Neural progenitor cell (in vitro differentiated cells): ENCODE measurements around the gene ANXA7. TPM values are rescaled to one million over a fixed set of nuclear protein-coding genes. Genes with fewer than 3 reads are reported as not detected.

Experiments
- DNase-seq: peaks from one replicate; pipeline ENCODE4 v3.0.0-alpha.2; 2016; ENCODE audit warnings: low spot score
- H2AFZ ChIP-seq: fragments of 200-600 bp; sonication (generic); replicated peaks from 2 replicates; pipeline ENCODE4 v1.6.1; 2016; ENCODE audit warnings: antibody characterized with exemption
- H3F3A ChIP-seq: fragments of 200-600 bp; sonication (generic); 2 replicates; pipeline ENCODE4 v1.6.1; 2016; ENCODE audit warnings: antibody characterized with exemption, low read depth
- H3K27ac ChIP-seq: fragments of 200-600 bp; sonication (generic); 2 replicates; pipeline ENCODE4 v1.5.1; 2016; ENCODE audit warnings: mild to moderate bottlenecking
- H3K27me3 ChIP-seq: fragments of 200-600 bp; sonication (generic); 2 replicates; pipeline ENCODE4 v1.6.1; 2016; ENCODE audit warnings: mild to moderate bottlenecking, moderate library complexity
- H3K36me3 ChIP-seq: fragments of 200-600 bp; sonication (generic); 2 replicates; pipeline ENCODE4 v1.5.1; 2016
- H3K4me1 ChIP-seq: fragments of 200-600 bp; sonication (generic); 2 replicates; pipeline ENCODE4 v1.6.1; 2016; ENCODE audit warnings: mixed run types
- H3K4me2 ChIP-seq: fragments of 200-600 bp; sonication (generic); 2 replicates; pipeline ENCODE4 v1.6.1; 2016
- H3K4me3 ChIP-seq: fragments of 200-600 bp; sonication (generic); 2 replicates; pipeline ENCODE4 v1.5.1; 2016
- H3K79me2 ChIP-seq: fragments of 200-600 bp; sonication (generic); 2 replicates; pipeline ENCODE4 v1.6.1; 2016; ENCODE audit warnings: low read depth
- H3K9ac ChIP-seq: fragments of 200-600 bp; sonication (generic); 2 replicates; pipeline ENCODE4 v1.6.1; 2016
- H3K9me3 ChIP-seq: fragments of 200-600 bp; sonication (generic); 2 replicates; pipeline ENCODE4 v1.5.1; 2016; ENCODE audit warnings: low read depth
- H4K20me1 ChIP-seq: fragments of 200-600 bp; sonication (generic); 2 replicates; pipeline ENCODE4 v1.6.1; 2016; ENCODE audit warnings: low read depth
- H3K27ac Mint-ChIP-seq: 3 replicates; pipeline ENCODE4 v1.8.0; 2021; ENCODE audit warnings: mixed read lengths
- H3K27me3 Mint-ChIP-seq: 2 replicates; pipeline ENCODE4 v1.8.0; 2022; ENCODE audit warnings: low read depth, mild to moderate bottlenecking, inconsistent platforms, moderate library complexity, mixed read lengths; ENCODE audit not compliant: insufficient read depth
- H3K36me3 Mint-ChIP-seq: 3 replicates; pipeline ENCODE4 v1.8.0; 2021; ENCODE audit warnings: mixed read lengths
- H3K4me1 Mint-ChIP-seq: 3 replicates; pipeline ENCODE4 v1.8.0; 2021; ENCODE audit warnings: mixed read lengths
- H3K4me3 Mint-ChIP-seq: 3 replicates; pipeline ENCODE4 v1.8.0; 2021; ENCODE audit warnings: mild to moderate bottlenecking, moderate library complexity, mixed read lengths
- H3K9me3 Mint-ChIP-seq: 3 replicates; pipeline ENCODE4 v1.8.0; 2020; ENCODE audit warnings: mixed read lengths
- CTCF ChIP-seq: fragments of 200-600 bp; sonication (generic); IDR thresholded peaks from 2 replicates; pipeline ENCODE4 v1.5.1; 2017; ENCODE audit warnings: antibody characterized with exemption, mild to moderate bottlenecking
- EZH2 ChIP-seq: fragments of 200-600 bp; sonication (generic); IDR thresholded peaks from 2 replicates; pipeline ENCODE4 v1.6.1; 2017; ENCODE audit warnings: antibody characterized with exemption, mild to moderate bottlenecking, moderate library complexity
- EZH2phosphoT487 ChIP-seq: fragments of 200-600 bp; sonication (generic); IDR thresholded peaks from 2 replicates; pipeline ENCODE4 v1.6.1; 2017; ENCODE audit warnings: antibody characterized with exemption
- total RNA-seq: library from RNA; depleted of rRNA; stranded (reverse); fragments of >200 nt; gene quantifications from 2 replicates; pipeline ENCODE4 v1.2.3, GENCODE V29; 2015; ENCODE audit warnings: low replicate concordance

Gene ANXA7
- total RNA-seq, 1 donor from 2014 or later: 49.1 TPM

DNA sequence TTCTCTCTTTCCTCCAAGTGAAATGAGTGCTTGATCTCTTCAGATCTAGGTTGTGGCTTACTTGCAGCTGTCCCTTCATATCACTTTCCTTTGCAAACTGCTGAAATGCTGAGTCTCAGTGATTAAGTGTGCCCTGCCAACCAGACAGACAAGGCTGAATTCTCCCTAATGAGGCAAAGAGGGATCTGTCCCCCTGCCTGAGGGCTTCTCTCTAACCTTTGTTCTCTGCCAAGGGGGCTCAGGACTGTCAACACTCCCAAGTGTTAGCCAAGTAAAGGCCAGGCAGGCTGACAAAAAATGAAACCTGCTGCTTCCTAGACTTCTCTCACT is 19.6 kb upstream of the ANXA7 start, which contains the start of gene MSS51:
Gene MSS51, minus strand, starts transcription at position 24 of the 330 bp plus-strand sequence. CDS start 5,277 bp downstream, outside the sequence.
- no peaks in the 10 kb centered on the region for H3K9me3 ChIP-seq
- peaks cover 4% of the 10 kb centered on the region for H3K36me3 ChIP-seq
- no peak within 1 kb of the TSS for H3K4me3 ChIP-seq
- H3K4me3 Mint-ChIP-seq: no peak within 1 kb of the TSS
- peak within 1 kb of the TSS; percentile 35 for H3K27ac ChIP-seq
- peaks cover 2% of the 10 kb centered on the region for H3K36me3 Mint-ChIP-seq
- DNase-seq: peak; percentile 19
- TF ChIP-seq EZH2phosphoT487 (no peak), CTCF (no peak), EZH2 (no peak)
- H3K79me2 ChIP-seq: no peaks in the 10 kb centered on the region
- H3K9me3 Mint-ChIP-seq: no peaks in the 10 kb centered on the region
- H3K27me3 ChIP-seq: no peaks in the 10 kb centered on the region
- H4K20me1 ChIP-seq: no peaks in the 10 kb centered on the region
- no peak within 1 kb of the TSS for H3K9ac ChIP-seq
- H3F3A ChIP-seq: peaks cover 4% of the 10 kb centered on the region
- peaks cover 9% of the 10 kb centered on the region for H3K4me1 ChIP-seq
- H2AFZ ChIP-seq: no peak within 1 kb of the TSS
- no peaks in the 10 kb centered on the region for H3K27me3 Mint-ChIP-seq
- no peak within 1 kb of the TSS for H3K4me2 ChIP-seq
- peak within 1 kb of the TSS; percentile 72 for H3K27ac Mint-ChIP-seq
- no peaks in the 10 kb centered on the region for H3K4me1 Mint-ChIP-seq

DNA sequence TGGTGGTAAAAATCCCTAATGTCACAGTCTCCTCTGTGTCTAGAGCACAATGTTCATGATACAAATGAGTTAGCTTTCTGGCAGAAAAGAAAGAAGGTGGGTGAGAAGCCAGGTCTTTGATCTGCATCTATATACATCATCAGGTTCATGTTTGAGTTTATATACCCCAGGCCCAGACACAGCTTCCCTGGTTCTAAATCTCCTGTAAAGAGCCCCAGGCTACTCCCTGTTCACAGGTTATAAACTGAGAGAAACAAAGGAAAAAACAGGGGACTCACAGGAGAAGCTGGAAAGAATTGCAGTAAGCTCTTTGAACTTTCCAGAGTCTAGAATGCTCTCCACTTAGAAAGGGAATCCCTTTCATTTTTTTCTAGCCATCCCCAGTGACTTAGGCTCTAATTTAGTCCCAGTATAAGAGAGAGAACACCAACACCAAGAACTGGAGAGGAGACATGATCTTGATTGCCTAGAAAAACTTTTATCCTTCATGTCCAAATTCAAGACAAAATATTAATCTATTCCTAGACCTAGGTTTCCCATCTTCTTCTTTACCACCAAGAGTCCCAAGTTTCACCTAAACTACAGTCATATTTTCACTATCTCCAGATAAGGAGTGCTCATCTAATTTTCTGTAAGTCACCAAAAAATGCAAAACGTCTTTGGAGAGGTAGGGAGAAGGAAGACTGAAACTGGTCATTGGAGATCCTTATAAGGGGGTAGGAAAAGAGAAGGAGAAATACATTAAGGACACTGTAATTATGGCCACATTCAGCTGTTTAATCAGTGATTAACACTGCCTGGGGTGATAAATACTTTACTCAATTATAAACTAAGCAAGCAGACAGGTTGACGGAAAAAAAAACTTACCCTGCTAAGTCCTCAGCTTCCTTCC is 19.0 kb upstream of the ANXA7 start:
- Histone ChIP-seq H2AFZ (no peak overlapping the region), H3K4me1 (peaks cover 9% of the 10 kb centered on the region), H3K4me3 (no peak overlapping the region), H4K20me1 (no peaks in the 10 kb centered on the region), H3F3A (peaks cover 4% of the 10 kb centered on the region), H3K36me3 (peaks cover 4% of the 10 kb centered on the region), H3K9me3 (no peaks in the 10 kb centered on the region), H3K79me2 (no peaks in the 10 kb centered on the region), H3K27me3 (no peaks in the 10 kb centered on the region), H3K4me2 (no peak overlapping the region), H3K9ac (no peak overlapping the region), H3K27ac (peak overlapping the region; percentile 35)
- Mint-ChIP-seq H3K36me3 (peaks cover 2% of the 10 kb centered on the region), H3K27me3 (no peaks in the 10 kb centered on the region), H3K4me1 (no peaks in the 10 kb centered on the region), H3K9me3 (no peaks in the 10 kb centered on the region), H3K4me3 (no peak overlapping the region), H3K27ac (peak overlapping the region; percentile 72)
- TF ChIP-seq CTCF (no peak), EZH2phosphoT487 (no peak), EZH2 (no peak)
- DNase-seq: no peak

GRCh38 chr10:73426318-73426717 is 12.5 kb upstream of the ANXA7 start:
- Mint-ChIP-seq H3K9me3 (no peaks in the 10 kb centered on the region), H3K4me1 (no peaks in the 10 kb centered on the region), H3K27ac (no peak overlapping the region), H3K36me3 (peaks cover 20% of the 10 kb centered on the region), H3K27me3 (no peaks in the 10 kb centered on the region), H3K4me3 (no peak overlapping the region)
- Histone ChIP-seq H3K9ac (no peak overlapping the region), H4K20me1 (no peaks in the 10 kb centered on the region), H3K4me3 (no peak overlapping the region), H3K79me2 (no peaks in the 10 kb centered on the region), H3K27ac (no peak overlapping the region), H3K9me3 (no peaks in the 10 kb centered on the region), H3K27me3 (no peaks in the 10 kb centered on the region), H3K4me1 (no peaks in the 10 kb centered on the region), H2AFZ (no peak overlapping the region), H3K36me3 (no peaks in the 10 kb centered on the region), H3F3A (no peaks in the 10 kb centered on the region), H3K4me2 (no peak overlapping the region)
- no peak for DNase-seq
- TF ChIP-seq CTCF: no peak
- no peak for TF ChIP-seq EZH2phosphoT487
- TF ChIP-seq EZH2: no peak
